ENCODE results near the gene C1QTNF9.
"Not testable (repeated sequence)": the region's sequence is repeated elsewhere in the genome, so short reads cannot be mapped to it uniquely, and the experiment has no call there.

The C1QTNF9 gene

GRCh38 chr13:24323036-24323738 lies 13.8 kb downstream of the C1QTNF9 start:
- DNase-seq, result no peak

GRCh38 chr13:24323739-24324075 lies 14.3 kb downstream of the C1QTNF9 start:
- no peak for DNase-seq

- DNase-seq, result not testable (repeated sequence)
Measured at GRCh38 chr13:24327598-24327997, 18.2 kb downstream of the C1QTNF9 start.

GRCh38 chr13:24328145-24328544 lies 18.8 kb downstream of the C1QTNF9 start:
- DNase-seq, result no peak

GRCh38 chr13:24338721-24339120 lies 29.3 kb downstream of the C1QTNF9 start:
- no peak for DNase-seq

- DNase-seq, result no peak
Measured at GRCh38 chr13:24339937-24340607, 30.7 kb downstream of the C1QTNF9 start.

GRCh38 chr13:24340608-24340955 lies 31.2 kb downstream of the C1QTNF9 start:
- no peak for DNase-seq

- peak in 2 of 3 experiments; percentile 0 to 25 for DNase-seq
Measured at GRCh38 chr13:24341439-24341838, 32.1 kb downstream of the C1QTNF9 start.

- DNase-seq, result no peak
Measured at GRCh38 chr13:24348385-24348784, 39.0 kb downstream of the C1QTNF9 start.

GRCh38 chr13:24348797-24349515 lies 39.6 kb downstream of the C1QTNF9 start:
- DNase-seq, result no peak

- not testable (repeated sequence) for DNase-seq
Measured at GRCh38 chr13:24349778-24350664, 40.6 kb downstream of the C1QTNF9 start.

GRCh38 chr13:24351423-24351822 lies 42.0 kb downstream of the C1QTNF9 start:
- no peak for DNase-seq

- no peak for DNase-seq
Measured at GRCh38 chr13:24353736-24354135, 44.4 kb downstream of the C1QTNF9 start.

- no peak for DNase-seq
Measured at GRCh38 chr13:24355103-24355502, 45.7 kb downstream of the C1QTNF9 start.

GRCh38 chr13:24356270-24356669 lies 46.9 kb downstream of the C1QTNF9 start:
- no peak for DNase-seq

- no peak for DNase-seq
Measured at GRCh38 chr13:24356837-24357236, 47.5 kb downstream of the C1QTNF9 start.

GRCh38 chr13:24357756-24358155 lies 48.4 kb downstream of the C1QTNF9 start:
- no peak for DNase-seq

- not testable (repeated sequence) for DNase-seq
Measured at GRCh38 chr13:24358836-24359235, 49.5 kb downstream of the C1QTNF9 start.

- not testable (repeated sequence) for DNase-seq
Measured at GRCh38 chr13:24359252-24359651, 49.9 kb downstream of the C1QTNF9 start.

- no peak for DNase-seq
Measured at GRCh38 chr13:24360106-24360505, 50.7 kb downstream of the C1QTNF9 start.

- DNase-seq, result no peak
Measured at GRCh38 chr13:24361113-24361512, 51.7 kb downstream of the C1QTNF9 start.

GRCh38 chr13:24361852-24362366 lies 52.5 kb downstream of the C1QTNF9 start:
- no peak for DNase-seq

GRCh38 chr13:24362435-24362952 lies 53.1 kb downstream of the C1QTNF9 start:
- no peak for DNase-seq
